Stimulated activated CD8-positive, alpha-beta memory T cell treated with anti-CD3 and anti-CD28 coated beads, Interleukin-7, amount 100 ng/mL, for 24 hours (primary cell): ENCODE results near the gene HOXD8.

Source experiments
- DNase-seq: peaks from one replicate; pipeline ENCODE4 v3.0.0-alpha.2; 2020; ENCODE audit warnings: low read depth

Gene HOXD8

DNA sequence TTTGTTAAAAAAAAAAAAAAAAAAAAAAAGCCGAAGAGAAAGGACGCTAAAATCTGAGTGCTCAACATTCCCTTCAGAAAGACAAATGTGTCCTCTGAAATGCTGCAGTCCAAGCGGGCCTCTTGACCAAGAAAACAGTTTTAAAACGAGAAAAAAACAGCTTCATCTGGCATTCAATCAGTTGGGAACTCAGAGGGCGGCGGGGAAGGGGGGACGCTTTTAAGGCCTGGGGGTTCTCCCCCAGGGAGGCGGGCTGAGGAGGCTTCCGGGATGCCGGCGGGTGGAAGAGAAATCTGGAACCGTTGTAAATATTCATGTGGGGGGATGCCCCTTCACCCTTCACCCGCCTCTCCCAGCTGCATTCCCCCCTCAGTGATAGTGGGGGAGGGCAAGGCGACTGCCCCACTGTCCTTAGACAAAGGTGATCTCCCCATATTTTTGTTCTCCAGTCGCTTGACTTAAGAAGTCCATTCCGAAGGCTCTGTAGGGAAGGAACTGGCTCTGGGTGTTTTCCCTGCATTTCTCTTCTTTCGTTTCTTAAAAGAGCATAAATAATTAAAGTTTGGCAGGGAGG lies 25.7 kb upstream of the HOXD8 start:
- DNase-seq: no peak

DNA sequence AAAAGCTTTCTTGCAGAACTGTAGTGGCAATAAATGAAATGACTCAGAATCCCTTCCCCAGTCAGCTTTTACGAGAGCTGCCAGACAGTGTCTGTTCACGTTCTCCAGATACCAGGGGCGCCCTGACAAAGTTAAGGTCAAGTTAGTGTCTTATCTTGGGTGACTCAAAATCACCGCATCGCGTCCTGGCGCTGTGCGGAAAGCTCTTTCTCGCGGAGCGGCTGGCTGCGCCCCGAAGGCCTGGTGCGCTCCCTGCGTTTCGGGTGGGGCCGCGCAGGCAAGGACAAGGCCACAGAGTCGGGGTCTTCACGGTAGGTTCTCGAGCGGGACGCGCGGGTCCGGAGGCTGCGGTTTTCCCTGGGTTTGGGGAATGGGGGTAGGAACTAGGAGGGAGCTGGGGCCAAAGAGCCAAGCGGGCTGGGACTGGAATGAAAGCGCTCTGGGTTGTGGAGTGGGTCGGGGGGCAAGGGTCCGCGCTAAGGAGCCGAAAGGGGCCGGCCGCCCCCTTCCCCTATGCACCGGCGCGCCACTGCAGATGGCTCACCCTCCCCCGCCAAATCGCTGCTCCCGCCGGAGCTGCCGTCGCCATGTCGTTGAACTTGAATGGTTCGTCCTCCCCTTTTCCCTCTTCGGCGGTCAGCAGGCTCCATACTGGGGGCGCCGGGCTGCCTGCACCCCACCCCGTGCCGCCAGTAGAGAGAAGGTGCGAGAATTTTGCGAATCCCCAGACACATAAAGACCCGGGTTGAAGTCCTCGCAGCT lies 25.0 kb upstream of the HOXD8 start:
- no peak for DNase-seq

DNA sequence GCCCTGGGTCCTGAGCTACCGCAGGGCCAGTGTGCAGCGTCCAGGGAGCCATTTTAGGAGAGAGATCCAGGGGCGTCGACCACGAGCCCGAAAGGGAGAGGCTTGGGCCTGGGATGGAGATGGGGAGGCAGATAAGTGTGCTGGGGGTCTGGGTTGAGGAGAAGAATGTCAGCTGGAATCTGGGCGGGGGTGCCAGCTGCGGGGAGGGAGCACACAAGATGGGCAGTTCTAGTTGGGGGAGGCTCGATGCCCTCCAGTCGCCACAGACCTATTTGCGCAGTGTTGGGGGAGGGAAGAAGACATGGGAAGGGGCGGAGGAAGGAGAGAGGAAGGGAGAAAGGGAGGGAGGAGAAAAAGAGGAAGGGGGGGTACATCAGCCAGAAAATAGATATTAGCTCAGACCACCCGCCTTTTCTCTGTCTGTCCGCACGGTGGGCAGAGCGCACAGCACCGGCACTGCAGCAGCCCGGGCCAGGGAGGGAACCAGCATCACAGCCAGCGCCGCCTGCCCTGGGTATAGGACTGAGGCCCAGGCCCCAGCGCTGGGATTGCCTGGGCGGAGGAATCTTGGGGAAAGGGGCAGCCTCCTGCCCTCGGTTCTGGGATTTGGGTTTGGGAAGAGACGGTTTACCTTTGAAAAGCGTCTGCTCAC lies 24.3 kb upstream of the HOXD8 start:
- DNase-seq: no peak

DNA sequence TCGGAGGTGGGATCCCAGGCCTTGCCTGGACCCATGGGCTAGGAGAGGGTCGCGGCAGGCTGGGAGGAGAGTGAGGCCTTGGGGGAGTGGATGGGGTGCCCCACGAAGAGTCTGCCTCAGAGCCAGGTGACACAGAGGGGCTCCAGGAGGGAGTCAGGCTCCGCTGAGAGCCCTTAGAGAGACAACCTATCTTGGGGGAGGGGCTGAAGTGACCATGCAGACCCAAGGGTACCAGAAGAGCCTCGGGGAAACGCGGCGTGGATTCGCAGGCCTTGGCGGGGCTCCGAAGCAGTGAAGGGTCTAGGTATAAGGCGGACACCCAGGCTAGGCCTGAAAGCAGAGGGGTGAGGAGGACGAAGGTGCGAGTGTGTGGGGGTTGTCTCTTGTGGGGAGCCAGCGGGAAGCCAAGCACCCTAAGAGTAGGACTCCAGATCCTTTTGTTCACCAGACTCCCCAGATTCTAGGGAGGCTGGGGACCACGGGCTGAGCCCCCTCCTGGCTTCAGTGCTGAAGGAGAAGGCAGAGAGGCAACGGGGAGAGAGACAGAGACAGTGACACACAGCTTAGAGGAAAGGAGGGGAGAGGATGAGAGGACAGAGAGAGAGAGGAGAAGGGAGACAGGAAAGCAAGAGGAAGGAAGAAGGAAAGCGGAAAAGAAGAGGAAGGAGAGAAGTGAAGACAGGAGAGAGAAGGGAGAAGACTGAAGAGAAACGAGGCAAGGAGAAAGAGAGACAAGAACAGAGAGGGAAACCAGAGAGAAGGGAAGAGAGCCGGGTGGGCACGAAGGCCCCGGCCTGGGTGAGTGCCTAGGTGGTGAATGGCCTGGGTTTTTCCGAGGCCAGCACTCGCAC lies 23.6 kb upstream of the HOXD8 start:
- DNase-seq: no peak

DNA sequence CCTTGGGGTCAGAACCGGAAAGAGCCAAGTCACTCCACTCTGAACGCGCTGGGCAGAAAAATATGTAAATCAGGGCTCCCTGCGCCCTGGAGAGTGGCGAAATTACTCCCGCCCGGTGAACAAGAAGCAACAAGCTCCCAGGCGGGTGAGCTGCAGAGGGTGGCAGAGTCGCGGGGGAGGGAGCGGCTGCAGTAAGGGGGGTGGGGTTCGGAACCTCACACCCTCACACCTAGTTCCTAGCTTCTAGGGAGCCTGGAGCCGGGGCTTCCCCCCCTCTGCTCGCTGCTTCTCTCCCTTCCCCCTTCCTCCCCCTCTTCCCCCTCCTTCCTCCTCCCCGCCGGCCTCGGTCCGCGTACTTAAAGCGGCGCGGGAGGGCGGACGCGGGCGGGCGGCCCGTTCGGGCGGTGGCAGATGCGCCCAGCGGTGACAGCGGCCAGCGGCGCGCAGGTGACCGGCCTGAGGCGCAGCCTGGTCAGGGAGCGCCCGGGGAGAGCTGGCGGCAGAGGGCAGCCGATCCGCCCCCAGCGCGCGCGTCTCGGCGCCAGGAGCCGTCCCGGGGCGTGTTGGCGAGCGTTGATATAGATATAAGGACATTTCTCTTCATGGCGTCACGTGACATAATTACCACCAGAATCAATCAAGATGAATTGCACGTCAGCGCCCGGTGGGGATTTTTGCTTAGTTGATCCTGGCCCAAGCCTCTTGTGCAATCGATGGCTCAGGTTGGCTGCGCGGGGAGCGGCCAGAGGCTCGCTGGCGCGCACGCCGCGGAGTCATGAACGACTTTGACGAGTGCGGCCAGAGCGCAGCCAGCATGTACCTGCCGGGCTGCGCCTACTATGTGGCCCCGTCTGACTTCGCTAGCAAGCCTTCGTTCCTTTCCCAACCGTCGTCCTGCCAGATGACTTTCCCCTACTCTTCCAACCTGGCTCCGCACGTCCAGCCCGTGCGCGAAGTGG lies 22.6 kb upstream of the HOXD8 start, which contains the start of gene HOXD11:
Gene HOXD11 (plus strand): TSS at position 700 of the 959 bp plus-strand sequence. CDS start 76 bp downstream, at position 776.
- DNase-seq: no peak

DNA sequence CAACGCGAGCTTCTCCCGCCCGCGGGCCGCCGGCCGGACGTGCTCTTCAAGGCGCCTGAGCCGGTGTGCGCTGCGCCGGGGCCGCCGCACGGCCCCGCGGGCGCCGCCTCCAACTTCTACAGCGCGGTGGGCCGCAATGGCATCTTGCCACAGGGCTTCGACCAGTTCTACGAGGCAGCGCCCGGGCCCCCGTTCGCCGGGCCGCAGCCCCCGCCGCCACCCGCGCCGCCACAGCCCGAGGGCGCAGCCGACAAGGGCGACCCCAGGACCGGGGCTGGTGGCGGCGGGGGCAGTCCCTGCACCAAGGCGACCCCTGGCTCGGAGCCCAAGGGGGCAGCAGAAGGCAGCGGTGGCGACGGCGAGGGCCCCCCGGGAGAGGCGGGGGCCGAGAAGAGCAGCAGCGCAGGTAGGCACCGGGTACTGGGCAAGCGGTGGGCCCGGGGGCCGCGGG lies 21.7 kb upstream of the HOXD8 start:
- no peak for DNase-seq

DNA sequence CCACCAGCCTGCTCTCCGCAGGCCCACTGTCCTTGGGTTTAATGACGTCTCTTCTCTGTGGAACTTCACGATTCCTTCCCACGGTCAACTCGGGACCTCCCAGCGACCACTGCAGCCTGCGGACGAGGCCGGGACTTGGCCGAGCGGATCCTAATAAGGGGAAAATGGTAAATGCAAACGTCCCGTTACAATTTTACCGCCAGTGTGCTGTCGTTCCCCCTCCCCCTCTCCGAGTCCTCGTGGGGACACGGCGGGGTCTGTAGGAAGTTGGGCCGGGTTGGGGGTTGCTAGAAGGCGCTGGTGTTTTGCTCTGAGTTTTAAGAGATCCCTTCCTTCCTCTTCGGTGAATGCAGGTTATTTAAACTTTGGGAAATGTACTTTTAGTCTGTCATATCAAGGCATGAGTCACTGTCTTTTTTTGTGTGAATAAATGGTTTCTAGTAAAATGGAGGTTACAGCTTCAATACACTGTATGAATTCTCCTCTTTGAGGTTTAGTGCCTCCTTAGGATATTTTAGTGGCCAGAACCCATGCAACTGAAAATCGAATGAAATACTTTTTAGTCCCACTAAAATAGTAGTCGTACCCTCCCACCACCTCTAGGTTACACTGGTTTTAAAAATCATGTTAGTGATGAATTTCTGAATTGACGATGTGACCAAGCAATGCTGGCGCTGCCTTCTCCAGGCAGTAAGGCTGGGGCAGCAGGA lies 20.2 kb upstream of the HOXD8 start:
- DNase-seq: no peak

DNA sequence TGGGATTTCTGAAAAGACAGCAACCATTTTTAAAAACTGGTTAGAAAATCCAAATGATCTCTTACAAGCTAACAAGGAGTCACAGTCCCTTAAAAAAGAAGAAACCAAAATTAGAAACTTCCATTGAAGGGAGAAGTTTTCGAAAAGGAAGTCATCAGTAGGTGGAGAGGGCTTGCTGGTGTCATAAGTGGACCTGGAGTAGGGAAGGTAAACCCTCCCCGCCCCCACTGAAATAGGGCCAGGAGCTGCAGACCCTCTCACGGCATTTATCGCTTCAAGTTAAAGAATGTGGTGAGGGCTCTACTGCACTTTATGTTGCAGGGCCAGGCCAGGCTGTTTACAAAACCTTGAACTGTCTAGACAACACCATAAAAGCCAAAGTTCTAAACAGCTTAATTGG lies 19.6 kb upstream of the HOXD8 start:
- DNase-seq: no peak

DNA sequence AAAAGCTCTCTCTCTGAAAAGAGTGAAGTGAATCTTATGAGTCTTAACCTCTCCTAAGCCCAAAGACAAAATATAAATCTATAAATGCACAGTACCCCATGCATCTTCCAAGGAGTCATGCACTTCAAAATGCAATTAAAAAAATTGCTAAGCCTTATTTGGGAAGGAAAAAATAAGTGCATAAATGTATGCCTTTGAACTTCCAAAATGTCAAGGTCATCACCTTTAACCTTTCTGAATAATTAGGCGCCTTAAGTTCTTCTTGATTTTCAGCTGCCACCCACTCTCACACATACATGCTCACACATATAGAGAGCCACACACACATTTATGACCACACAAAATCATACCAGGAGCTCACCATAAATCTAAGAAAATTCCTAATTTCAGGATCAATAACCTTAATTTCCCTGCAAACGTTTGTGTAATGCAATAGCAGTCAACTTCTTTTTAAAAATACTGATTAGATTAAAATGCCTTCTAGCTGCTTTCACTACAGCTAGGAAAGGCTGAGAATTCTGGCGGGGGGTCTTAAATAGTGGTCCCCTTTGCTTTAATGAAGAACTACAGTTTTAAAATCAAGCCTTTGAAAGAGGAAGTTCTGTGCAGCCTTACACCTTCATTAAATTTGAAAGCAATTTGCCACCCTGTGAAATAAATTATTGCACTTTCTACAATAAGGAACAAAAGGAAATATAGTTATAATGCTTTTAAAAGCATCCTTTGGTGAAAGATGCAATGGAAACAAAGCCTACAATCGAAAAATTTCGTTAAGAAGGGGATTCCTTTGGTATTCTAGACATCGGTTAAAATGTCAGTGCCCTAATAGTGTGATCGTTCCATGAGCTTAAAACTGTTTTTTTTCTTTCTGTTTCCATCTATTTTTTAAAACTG lies 18.8 kb upstream of the HOXD8 start:
- DNase-seq: no peak

DNA sequence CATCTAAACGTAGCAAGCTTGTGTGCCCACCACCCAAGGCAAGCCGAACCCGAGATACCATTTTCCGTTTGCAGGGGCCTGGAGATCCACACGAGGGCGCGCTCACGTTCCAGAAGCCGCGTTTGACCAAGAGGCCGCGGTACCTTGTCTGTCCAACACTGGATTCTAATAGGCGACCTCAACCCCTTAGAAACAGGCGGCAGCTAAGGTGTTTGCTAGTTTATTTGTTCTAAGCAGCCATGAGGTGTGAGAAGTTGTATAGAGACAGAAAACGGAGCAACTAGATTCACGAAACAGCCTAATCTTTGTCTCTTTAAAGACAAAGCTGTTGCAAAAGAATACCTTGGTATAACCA lies 18.2 kb upstream of the HOXD8 start:
- DNase-seq: no peak

DNA sequence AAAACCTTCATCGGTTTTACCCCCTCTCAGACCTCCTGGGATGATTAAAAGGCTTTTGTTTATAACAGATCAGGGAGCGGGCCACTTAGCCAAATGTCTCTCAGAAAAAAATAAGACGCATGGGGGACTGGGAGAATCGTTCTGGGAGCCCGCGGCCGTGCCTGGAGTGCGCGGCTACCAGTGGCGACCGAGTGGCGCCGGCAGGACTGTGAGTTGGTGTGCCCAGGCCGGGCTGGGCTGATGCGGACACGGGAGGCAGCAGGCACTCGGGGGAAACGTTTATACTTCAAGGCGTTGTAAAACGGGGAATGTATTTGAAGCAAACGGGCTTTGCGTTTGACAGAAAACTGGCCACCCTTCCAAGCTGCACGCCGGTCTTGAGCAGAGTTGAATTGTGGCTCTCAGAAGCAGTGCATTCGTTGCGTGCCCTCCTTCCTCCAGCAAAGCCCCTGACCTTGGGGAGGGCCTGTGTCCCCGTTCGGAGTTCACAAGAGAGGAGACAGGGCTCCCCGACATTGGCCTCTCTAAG lies 17.6 kb upstream of the HOXD8 start:
- DNase-seq: no peak

DNA sequence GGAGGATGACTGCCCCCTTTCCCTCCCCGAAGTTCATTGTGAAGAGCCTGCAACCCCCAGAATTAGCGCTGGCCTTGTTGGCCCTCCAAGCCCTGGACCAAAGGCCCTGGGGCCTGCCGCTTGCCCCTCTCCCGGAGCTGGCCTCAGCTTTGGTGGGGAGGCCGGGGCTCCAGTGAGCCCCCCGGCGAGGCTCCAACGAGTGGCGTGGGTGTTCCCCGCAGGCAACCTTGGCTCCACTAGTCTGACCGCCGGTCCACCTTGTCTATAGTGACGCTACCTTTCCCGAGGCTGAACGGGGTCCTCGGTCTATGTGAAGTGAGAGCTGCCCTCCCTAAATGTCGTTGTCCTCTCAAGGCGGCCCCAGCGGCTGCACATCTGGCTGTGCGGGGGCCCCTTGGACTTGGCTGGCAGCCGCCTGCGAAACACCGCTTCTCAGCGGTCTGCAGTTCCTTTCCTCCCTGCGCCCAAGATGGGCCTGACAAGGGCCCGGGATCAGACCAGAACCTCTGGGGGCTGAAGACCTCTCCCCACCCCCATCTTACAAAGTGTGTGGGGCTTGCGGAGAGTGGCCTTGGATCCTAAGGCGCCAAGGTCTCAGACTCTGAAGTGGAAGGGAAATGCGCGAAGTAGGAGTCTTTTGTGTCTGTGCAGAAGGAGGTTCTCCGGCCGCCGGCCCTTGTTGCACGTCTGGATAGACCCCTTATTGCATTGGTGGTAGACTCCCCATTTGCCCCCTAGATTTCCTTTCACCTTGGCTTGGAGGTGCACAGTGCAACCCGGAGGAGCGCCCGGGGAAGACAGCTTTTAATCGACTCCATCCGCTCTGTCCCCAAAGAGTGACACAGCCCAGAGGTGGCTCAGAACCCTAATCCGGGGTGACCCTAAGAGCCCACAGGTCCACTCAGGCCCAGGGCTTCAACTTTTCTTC lies 16.9 kb upstream of the HOXD8 start:
- no peak for DNase-seq

DNA sequence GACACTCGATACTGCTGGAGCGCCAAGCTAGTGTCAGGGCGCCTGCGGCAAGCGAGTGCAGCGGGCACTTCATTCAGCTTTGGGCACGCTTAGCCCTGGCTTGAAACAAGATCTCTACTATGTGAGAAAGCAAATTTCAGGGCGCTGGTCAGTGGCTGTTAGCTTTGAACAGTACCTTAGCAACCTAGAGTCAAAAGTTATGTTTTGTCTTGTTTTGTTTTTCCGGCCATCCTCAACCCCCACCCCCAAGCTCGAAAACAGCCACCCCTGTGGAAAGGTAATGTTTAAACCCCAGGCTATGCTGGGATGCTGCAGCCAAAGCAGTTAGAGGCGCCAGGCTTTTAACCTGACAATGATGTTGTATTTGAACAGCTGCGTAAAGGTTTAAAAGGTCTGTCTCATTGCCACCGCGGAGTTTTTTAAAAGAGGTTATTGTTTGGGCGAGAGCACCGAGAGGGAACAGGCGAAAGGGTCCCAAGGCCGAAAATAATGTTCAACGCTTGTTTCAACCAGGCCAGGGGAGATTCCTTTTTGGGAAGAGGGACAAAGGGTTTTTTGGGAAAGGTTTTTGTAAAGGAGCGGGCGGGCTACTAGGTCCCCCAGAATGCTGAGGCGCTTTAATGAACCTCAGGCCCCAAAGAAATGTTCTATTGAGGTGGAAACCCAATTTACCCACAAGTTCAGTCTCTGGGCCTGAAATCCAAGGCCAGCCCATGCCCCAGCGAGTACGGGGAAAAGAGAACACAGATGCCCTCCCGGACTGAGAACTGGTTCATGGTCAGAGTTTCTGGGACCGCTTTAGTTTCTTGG lies 15.2 kb upstream of the HOXD8 start:
- no peak for DNase-seq

DNA sequence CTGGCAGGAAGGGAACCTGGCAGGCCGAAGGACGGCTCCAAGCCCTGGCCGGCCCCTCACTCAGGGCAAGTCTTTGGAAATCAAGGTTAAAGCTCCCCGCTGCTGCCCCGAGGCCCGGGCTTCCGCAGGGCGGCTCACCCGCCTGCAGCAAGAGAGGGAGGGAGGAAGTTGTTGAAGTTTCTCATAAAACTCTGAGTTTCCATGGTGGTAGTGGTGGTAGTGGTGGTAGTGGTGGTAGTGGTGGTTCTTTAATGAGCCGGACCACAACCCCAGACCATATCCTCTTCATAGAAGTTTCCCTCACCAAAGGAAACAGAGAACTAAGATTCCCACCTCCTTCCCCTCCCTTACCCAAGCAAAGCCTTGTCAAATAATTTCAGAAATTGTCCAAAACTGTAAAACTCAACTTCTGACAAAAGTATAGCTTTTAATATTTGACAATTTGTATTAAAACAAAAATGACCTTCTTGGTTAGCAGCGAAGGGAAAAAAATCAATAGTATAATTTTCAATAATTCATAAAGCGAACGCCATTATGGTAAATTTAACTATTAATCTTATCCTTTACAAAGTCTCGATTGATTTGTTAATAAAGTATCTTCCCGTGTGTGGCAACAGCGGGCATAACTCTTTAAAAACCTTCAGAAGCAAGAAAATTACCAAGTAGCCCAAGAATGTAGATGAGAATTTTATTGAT lies 14.4 kb upstream of the HOXD8 start:
- DNase-seq: no peak

DNA sequence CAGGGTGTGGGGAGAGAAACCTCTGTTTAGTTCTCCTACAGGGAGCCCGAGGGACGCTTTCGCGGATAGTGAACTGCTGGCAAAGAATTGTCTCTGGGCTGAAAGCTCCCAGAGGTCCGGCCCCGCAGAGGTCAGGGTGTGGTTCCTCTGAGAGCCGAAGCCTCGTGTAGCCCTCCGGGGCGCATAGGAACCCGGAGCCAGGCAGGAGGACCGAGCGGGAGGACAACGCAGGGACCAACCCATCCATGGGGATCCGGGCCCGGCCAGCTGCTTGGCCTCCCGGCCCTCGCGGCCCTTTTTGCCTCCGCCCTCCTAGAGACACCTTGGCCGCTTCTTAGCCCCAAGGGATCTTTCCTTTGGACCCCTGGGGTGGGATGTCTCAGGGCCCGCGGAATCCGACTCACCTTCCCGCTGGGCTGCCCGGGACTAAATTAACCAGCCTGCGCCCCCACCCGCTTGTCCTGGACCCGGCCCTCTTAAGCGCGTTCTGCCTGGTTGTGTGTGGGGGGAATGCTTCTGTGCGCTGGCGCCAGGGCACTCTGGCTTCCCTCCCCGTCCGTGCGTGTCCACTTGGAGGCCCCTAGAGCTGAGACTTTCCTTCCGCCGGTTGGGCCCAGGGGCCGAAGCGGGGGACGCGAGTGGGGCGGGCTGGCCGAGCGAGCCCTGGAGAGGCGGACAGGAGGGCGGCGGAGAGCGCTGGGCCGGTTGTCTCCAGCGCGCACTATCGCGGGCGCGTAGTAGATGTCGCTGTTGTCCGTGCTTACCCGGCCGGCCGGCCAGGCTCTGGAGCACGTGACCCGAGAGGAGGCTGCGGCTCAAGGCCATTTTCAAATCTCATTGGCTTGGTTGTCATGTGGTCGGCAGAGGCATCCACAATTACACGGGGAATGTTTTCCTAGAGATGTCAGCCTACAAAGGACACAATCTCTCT lies 13.4 kb upstream of the HOXD8 start, which contains the start of gene HOXD10:
Gene HOXD10 (plus strand): TSS at position 896 of the 931 bp plus-strand sequence. CDS start 56 bp downstream, outside the sequence.
- no peak for DNase-seq
